ENCODE results near the gene TBL3.
"Not testable (repeated sequence)": the region's sequence is repeated elsewhere in the genome, so short reads cannot be mapped to it uniquely, and the experiment has no call there.

TBL3 gene

GRCh38 chr16:2009791-2010510, 38.1 kb downstream of the TBL3 start, which contains the start of gene ZNF598 (continued):
- TF ChIP-seq, protein P1, sequence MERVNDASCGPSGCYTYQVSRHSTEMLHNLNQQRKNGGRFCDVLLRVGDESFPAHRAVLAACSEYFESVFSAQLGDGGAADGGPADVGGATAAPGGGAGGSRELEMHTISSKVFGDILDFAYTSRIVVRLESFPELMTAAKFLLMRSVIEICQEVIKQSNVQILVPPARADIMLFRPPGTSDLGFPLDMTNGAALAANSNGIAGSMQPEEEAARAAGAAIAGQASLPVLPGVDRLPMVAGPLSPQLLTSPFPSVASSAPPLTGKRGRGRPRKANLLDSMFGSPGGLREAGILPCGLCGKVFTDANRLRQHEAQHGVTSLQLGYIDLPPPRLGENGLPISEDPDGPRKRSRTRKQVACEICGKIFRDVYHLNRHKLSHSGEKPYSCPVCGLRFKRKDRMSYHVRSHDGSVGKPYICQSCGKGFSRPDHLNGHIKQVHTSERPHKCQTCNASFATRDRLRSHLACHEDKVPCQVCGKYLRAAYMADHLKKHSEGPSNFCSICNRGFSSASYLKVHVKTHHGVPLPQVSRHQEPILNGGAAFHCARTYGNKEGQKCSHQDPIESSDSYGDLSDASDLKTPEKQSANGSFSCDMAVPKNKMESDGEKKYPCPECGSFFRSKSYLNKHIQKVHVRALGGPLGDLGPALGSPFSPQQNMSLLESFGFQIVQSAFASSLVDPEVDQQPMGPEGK (CRISPR knock-in tag; IDR thresholded peaks at IDR 0.05; ENCODE audit: borderline replicate concordance): no peak
- TF ChIP-seq CSRNP3 (CRISPR knock-in tag; IDR thresholded peaks at IDR 0.05): no peak
- no peak for TF ChIP-seq ARNTL (CRISPR knock-in tag; IDR thresholded peaks at IDR 0.05; ENCODE audit: borderline replicate concordance, low read depth)
- TF ChIP-seq ZNF565 (CRISPR knock-in tag; conservative IDR thresholded peaks at IDR 0.05; ENCODE audit: low read depth): no peak

GRCh38 chr16:2011726-2012125, 39.9 kb downstream of the TBL3 start:
- ATAC-seq: not testable (repeated sequence)

- ATAC-seq: no peak
Observed at GRCh38 chr16:2013527-2013926, 41.7 kb downstream of the TBL3 start.

More at GRCh38 chr16:2013527-2013926, 41.7 kb downstream of the TBL3 start:
- TF ChIP-seq ZNF70 (CRISPR knock-in tag; IDR thresholded peaks at IDR 0.05) (no peak), ZFP30 (CRISPR knock-in tag; IDR thresholded peaks at IDR 0.05) (no peak), CSRNP3 (CRISPR knock-in tag; IDR thresholded peaks at IDR 0.05) (no peak), SNAI2 (CRISPR knock-in tag; IDR thresholded peaks at IDR 0.05) (no peak), ISL1 (CRISPR knock-in tag; IDR thresholded peaks at IDR 0.05) (no peak), TOX (CRISPR knock-in tag; IDR thresholded peaks at IDR 0.05; ENCODE audit: borderline replicate concordance) (no peak), OSR1 (CRISPR knock-in tag; IDR thresholded peaks at IDR 0.05) (no peak), ARNTL (CRISPR knock-in tag; IDR thresholded peaks at IDR 0.05; ENCODE audit: borderline replicate concordance, low read depth) (no peak), GLIS3 (CRISPR knock-in tag; IDR thresholded peaks at IDR 0.05) (no peak), PPARA (CRISPR knock-in tag; IDR thresholded peaks at IDR 0.05; ENCODE audit: borderline replicate concordance) (no peak), ZFP3 (CRISPR knock-in tag; IDR thresholded peaks at IDR 0.05) (no peak), ZNF565 (CRISPR knock-in tag; conservative IDR thresholded peaks at IDR 0.05; ENCODE audit: low read depth) (no peak), CREB5 (CRISPR knock-in tag; IDR thresholded peaks at IDR 0.05; ENCODE audit: low read depth) (no peak), CSDC2 (CRISPR knock-in tag; IDR thresholded peaks at IDR 0.05) (no peak), ZNF8 (CRISPR knock-in tag; IDR thresholded peaks at IDR 0.05) (no peak), ZC3H10 (CRISPR knock-in tag; IDR thresholded peaks at IDR 0.05) (no peak), TCF4 (CRISPR knock-in tag; IDR thresholded peaks at IDR 0.05; ENCODE audit: borderline replicate concordance) (no peak)
- TF ChIP-seq, protein P2, sequence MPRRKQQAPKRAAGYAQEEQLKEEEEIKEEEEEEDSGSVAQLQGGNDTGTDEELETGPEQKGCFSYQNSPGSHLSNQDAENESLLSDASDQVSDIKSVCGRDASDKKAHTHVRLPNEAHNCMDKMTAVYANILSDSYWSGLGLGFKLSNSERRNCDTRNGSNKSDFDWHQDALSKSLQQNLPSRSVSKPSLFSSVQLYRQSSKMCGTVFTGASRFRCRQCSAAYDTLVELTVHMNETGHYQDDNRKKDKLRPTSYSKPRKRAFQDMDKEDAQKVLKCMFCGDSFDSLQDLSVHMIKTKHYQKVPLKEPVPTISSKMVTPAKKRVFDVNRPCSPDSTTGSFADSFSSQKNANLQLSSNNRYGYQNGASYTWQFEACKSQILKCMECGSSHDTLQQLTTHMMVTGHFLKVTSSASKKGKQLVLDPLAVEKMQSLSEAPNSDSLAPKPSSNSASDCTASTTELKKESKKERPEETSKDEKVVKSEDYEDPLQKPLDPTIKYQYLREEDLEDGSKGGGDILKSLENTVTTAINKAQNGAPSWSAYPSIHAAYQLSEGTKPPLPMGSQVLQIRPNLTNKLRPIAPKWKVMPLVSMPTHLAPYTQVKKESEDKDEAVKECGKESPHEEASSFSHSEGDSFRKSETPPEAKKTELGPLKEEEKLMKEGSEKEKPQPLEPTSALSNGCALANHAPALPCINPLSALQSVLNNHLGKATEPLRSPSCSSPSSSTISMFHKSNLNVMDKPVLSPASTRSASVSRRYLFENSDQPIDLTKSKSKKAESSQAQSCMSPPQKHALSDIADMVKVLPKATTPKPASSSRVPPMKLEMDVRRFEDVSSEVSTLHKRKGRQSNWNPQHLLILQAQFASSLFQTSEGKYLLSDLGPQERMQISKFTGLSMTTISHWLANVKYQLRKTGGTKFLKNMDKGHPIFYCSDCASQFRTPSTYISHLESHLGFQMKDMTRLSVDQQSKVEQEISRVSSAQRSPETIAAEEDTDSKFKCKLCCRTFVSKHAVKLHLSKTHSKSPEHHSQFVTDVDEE (CRISPR knock-in tag; IDR thresholded peaks at IDR 0.05): no peak

Data from SK-N-SH treated with all-trans-retinoic acid at 6 μM for 48 hours (cell line).